ENCODE data around the gene CNTNAP5. TPM values are rescaled to one million over a fixed set of nuclear protein-coding genes. Genes with fewer than 3 reads are reported as not detected.

Gene CNTNAP5
- total and polyA plus RNA-seq, 2 donors (not counting 1 experiment from before 2014, with no cell fraction given): not detected

DNA sequence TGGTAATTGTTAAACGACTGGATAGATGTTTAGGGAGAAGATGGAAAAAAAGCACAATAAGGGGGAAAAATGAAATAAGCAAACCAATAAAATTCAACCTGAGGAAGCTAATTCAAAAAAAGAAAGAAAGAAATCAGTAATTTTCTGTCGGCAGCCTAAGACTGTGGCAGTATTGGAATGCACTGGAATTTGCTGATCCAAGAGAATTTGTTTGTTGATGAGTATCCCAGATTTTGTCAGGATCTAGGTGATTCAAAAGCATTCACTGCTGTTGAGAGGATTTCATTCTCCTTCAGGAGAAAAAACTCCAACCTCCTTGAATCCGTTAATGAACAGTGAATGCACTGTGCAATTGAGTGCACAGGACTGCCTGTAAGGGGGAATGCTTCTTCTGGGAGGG, 546.7 kb downstream of the CNTNAP5 start:
- CTCF ChIA-PET: no interaction called here
- no peak for ATAC-seq (ENCODE audit: low read depth)
- no peaks in the 10 kb centered on the region for H3K27me3 Mint-ChIP-seq
- H3K9me3 Mint-ChIP-seq (ENCODE audit: insufficient read depth): no peaks in the 10 kb centered on the region
- H3K36me3 ChIP-seq (replicated peaks in 1 of 2; ENCODE audit: control extremely low read depth in 1 of 2, control insufficient read depth in 1 of 2, extremely low read depth in 1 of 2, insufficient read depth in 2 of 2, low read length in 1 of 2): no peaks in the 10 kb centered on the region
- H3K9me3 ChIP-seq (ENCODE audit: control extremely low read depth in 1 of 3, control insufficient read depth in 2 of 3, insufficient read depth in 1 of 3, low read length in 2 of 3): no peaks in the 10 kb centered on the region
- no peak overlapping the region for H3K27ac ChIP-seq (ENCODE audit: low read length in 2 of 2)
- WGBS (ENCODE audit: insufficient coverage): no CpG with 5 or more reads among the region's 3 CpGs
- DNase-seq: no peak
- no peaks in the 10 kb centered on the region for H3K4me1 Mint-ChIP-seq
- no peaks in the 10 kb centered on the region for H3K4me1 ChIP-seq (ENCODE audit: control insufficient read depth in 2 of 2, insufficient read depth in 2 of 2, low read length in 2 of 2)
- H3K4me3 Mint-ChIP-seq: no peak overlapping the region
- H3K27me3 ChIP-seq (replicated peaks in 1 of 4; ENCODE audit: control extremely low read depth in 1 of 4, control insufficient read depth in 3 of 4, insufficient read depth in 4 of 4, low read length in 3 of 4): no peaks in the 10 kb centered on the region
- no peaks in the 10 kb centered on the region for H4K20me1 ChIP-seq (ENCODE audit: control insufficient read depth, insufficient read depth, low read length, poor library complexity, severe bottlenecking)
- H3K4me3 ChIP-seq (ENCODE audit: control extremely low read depth in 1 of 5, extremely low read depth in 1 of 5, insufficient read depth in 1 of 5, low read depth in 2 of 5, low read length in 4 of 5): no peak overlapping the region
- H3K79me2 ChIP-seq (ENCODE audit: control insufficient read depth, insufficient read depth, low read length): no peaks in the 10 kb centered on the region
- no peak overlapping the region for H3K9ac ChIP-seq (ENCODE audit: low read length)
- no peak overlapping the region for H3K4me2 ChIP-seq (replicated peaks; ENCODE audit: low read depth, low read length, poor library complexity, severe bottlenecking)
- no peak overlapping the region for H2AFZ ChIP-seq (ENCODE audit: insufficient read depth, low read depth, low read length, poor library complexity, severe bottlenecking)
- H3K27ac Mint-ChIP-seq: no peak overlapping the region
- intact Hi-C loops (cut with micrococcal nuclease): no loop called here
- POLR2A ChIA-PET: no interaction called here
- no peak for TF ChIP-seq EZH2 (IDR thresholded peaks at IDR 0.05; ENCODE audit: borderline replicate concordance, insufficient read depth, low read depth, low read length, poor library complexity, severe bottlenecking)
- TF ChIP-seq, protein P1, sequence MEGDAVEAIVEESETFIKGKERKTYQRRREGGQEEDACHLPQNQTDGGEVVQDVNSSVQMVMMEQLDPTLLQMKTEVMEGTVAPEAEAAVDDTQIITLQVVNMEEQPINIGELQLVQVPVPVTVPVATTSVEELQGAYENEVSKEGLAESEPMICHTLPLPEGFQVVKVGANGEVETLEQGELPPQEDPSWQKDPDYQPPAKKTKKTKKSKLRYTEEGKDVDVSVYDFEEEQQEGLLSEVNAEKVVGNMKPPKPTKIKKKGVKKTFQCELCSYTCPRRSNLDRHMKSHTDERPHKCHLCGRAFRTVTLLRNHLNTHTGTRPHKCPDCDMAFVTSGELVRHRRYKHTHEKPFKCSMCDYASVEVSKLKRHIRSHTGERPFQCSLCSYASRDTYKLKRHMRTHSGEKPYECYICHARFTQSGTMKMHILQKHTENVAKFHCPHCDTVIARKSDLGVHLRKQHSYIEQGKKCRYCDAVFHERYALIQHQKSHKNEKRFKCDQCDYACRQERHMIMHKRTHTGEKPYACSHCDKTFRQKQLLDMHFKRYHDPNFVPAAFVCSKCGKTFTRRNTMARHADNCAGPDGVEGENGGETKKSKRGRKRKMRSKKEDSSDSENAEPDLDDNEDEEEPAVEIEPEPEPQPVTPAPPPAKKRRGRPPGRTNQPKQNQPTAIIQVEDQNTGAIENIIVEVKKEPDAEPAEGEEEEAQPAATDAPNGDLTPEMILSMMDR (IDR thresholded peaks at IDR 0.05): no peak

DNA sequence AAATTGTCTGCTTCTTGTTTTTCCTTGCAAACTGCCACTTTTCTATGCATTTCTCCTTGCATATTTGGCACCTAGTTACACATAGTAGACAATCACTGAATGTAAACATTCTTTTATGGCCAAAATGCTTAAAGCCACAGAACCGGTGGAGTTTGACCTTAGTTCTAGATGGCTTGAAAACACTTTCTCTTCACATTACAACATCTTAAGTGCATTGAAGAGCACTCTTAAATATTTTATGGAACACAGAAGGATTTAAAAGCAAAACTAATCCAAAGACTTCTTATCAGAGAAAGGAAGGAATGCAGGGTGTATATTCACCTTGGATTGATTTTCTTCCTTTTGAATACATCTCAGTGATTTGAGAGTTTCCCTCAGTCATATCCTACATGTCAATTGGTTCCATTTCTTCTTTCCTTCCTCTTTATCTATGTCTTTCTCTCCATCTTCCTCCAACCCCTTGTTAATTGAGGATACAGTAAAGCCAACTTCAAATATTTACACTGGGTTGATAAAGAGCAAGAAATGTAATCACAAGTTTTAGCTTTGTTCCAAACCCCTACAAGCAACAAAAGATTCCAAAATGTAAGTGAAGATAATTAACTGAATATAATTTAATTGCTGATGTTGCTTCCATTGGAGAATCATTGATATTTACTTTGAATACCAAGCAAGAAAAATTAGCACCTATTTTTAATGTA, 548.0 kb downstream of the CNTNAP5 start:
- TF ChIP-seq, protein P1 (IDR thresholded peaks at IDR 0.05): no peak
- no peak for TF ChIP-seq EZH2 (IDR thresholded peaks at IDR 0.05; ENCODE audit: borderline replicate concordance, insufficient read depth, low read depth, low read length, poor library complexity, severe bottlenecking)
- no peaks in the 10 kb centered on the region for H3K36me3 ChIP-seq (replicated peaks in 1 of 2; ENCODE audit: control extremely low read depth in 1 of 2, control insufficient read depth in 1 of 2, extremely low read depth in 1 of 2, insufficient read depth in 2 of 2, low read length in 1 of 2)
- ChIA-PET CTCF (no interaction called here), POLR2A (no interaction called here)
- no peak overlapping the region for H3K27ac ChIP-seq (ENCODE audit: low read length in 2 of 2)
- H3K27me3 ChIP-seq (replicated peaks in 1 of 4; ENCODE audit: control extremely low read depth in 1 of 4, control insufficient read depth in 3 of 4, insufficient read depth in 4 of 4, low read length in 3 of 4): no peaks in the 10 kb centered on the region
- H4K20me1 ChIP-seq (ENCODE audit: control insufficient read depth, insufficient read depth, low read length, poor library complexity, severe bottlenecking): no peaks in the 10 kb centered on the region
- H3K9me3 ChIP-seq (ENCODE audit: control extremely low read depth in 1 of 3, control insufficient read depth in 2 of 3, insufficient read depth in 1 of 3, low read length in 2 of 3): no peaks in the 10 kb centered on the region
- DNase-seq (no peak), ATAC-seq (ENCODE audit: low read depth) (no peak)
- H3K79me2 ChIP-seq (ENCODE audit: control insufficient read depth, insufficient read depth, low read length): no peaks in the 10 kb centered on the region
- no peak overlapping the region for H3K4me2 ChIP-seq (replicated peaks; ENCODE audit: low read depth, low read length, poor library complexity, severe bottlenecking)
- Mint-ChIP-seq H3K4me1 (no peaks in the 10 kb centered on the region), H3K9me3 (ENCODE audit: insufficient read depth) (no peaks in the 10 kb centered on the region), H3K27me3 (no peaks in the 10 kb centered on the region), H3K27ac (no peak overlapping the region), H3K4me3 (no peak overlapping the region)
- H3K9ac ChIP-seq (ENCODE audit: low read length): no peak overlapping the region
- no peak overlapping the region for H3K4me3 ChIP-seq (ENCODE audit: control extremely low read depth in 1 of 5, extremely low read depth in 1 of 5, insufficient read depth in 1 of 5, low read depth in 2 of 5, low read length in 4 of 5)
- H3K4me1 ChIP-seq (ENCODE audit: control insufficient read depth in 2 of 2, insufficient read depth in 2 of 2, low read length in 2 of 2): no peaks in the 10 kb centered on the region
- no peak overlapping the region for H2AFZ ChIP-seq (ENCODE audit: insufficient read depth, low read depth, low read length, poor library complexity, severe bottlenecking)
- WGBS (ENCODE audit: insufficient coverage): no CpG with 5 or more reads among the region's 1 CpG
- intact Hi-C loops (cut with micrococcal nuclease): no loop called here
